HL-60 (cell line): ENCODE data around the gene RRAGD.

Experiments
- DNase-seq, 2 experiments: peaks; one replicate each; pipeline ENCODE4 v3.0.0-alpha.2; 2010 to 2020; ENCODE audit warnings: low read depth in 1 of 2, low spot score in 1 of 2
- H3K27ac ChIP-seq: fragments of 250-450 bp; sonication (Bioruptor Pico); replicated peaks from 2 replicates; pipeline ENCODE4 v1.5.1; 2020; ENCODE audit warnings: mild to moderate bottlenecking, moderate library complexity
- H3K27me3 ChIP-seq: fragments of 250-450 bp; sonication (Bioruptor Pico); 2 replicates; pipeline ENCODE4 v1.5.1; 2021; ENCODE audit warnings: mild to moderate bottlenecking, moderate library complexity; ENCODE audit not compliant: insufficient read depth, poor library complexity, severe bottlenecking
- H3K4me3 ChIP-seq: replicated peaks from 2 replicates; pipeline ENCODE4 v1.5.1; 2011; ENCODE audit warnings: mild to moderate bottlenecking, control low read depth, low read length; ENCODE audit not compliant: insufficient read depth
- GABPA ChIP-seq: IDR thresholded peaks from 2 replicates; pipeline ENCODE4 v1.6.1; 2012; ENCODE audit warnings: low read depth
- POLR2AphosphoS5 ChIP-seq: IDR thresholded peaks from 2 replicates; pipeline ENCODE4 v1.6.1; 2012; ENCODE audit warnings: low read depth
- SPI1 ChIP-seq: IDR thresholded peaks from 2 replicates; pipeline ENCODE4 v1.6.1; 2012; ENCODE audit warnings: low read depth, mild to moderate bottlenecking, borderline replicate concordance
- TF ChIP-seq, protein P1 (sequence below): IDR thresholded peaks from one replicate; pipeline ENCODE4 v1.5.1; 2011; ENCODE audit warnings: low read length, control low read depth, inconsistent platforms; ENCODE audit not compliant: insufficient read depth
- TF ChIP-seq, protein P2 (sequence below): IDR thresholded peaks from 2 replicates; pipeline ENCODE4 v1.6.1; 2012; ENCODE audit warnings: low read depth; ENCODE audit not compliant: insufficient replicate concordance

The RRAGD gene

DNA sequence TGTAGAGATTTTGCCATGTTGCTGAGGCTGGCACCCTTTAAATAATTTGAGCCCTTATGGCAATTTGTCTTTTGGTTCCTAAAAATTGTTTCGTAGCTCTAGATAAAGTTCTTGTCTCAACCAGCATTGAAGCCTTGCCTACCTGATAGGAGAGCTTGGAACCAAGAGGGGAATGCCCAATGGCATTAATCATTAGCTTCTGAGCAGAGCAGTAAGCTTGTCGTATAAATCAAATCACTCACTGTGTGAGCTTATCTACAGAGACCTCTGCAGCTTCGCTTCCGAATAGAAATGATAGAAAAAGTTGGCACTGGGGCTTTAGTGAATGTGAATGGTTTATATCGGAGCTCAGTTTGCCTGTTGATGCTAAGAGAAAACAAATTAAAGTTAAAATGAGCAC, 31.6 kb upstream of the RRAGD start:
- Histone ChIP-seq H3K4me3 (no peak overlapping the region), H3K27ac (no peak overlapping the region), H3K27me3 (no peaks in the 10 kb centered on the region)
- no peak for DNase-seq
- TF ChIP-seq GABPA (no peak), SPI1 (no peak), POLR2AphosphoS5 (no peak)
- TF ChIP-seq, protein P1, sequence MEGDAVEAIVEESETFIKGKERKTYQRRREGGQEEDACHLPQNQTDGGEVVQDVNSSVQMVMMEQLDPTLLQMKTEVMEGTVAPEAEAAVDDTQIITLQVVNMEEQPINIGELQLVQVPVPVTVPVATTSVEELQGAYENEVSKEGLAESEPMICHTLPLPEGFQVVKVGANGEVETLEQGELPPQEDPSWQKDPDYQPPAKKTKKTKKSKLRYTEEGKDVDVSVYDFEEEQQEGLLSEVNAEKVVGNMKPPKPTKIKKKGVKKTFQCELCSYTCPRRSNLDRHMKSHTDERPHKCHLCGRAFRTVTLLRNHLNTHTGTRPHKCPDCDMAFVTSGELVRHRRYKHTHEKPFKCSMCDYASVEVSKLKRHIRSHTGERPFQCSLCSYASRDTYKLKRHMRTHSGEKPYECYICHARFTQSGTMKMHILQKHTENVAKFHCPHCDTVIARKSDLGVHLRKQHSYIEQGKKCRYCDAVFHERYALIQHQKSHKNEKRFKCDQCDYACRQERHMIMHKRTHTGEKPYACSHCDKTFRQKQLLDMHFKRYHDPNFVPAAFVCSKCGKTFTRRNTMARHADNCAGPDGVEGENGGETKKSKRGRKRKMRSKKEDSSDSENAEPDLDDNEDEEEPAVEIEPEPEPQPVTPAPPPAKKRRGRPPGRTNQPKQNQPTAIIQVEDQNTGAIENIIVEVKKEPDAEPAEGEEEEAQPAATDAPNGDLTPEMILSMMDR = no peak
- TF ChIP-seq, protein P2, sequence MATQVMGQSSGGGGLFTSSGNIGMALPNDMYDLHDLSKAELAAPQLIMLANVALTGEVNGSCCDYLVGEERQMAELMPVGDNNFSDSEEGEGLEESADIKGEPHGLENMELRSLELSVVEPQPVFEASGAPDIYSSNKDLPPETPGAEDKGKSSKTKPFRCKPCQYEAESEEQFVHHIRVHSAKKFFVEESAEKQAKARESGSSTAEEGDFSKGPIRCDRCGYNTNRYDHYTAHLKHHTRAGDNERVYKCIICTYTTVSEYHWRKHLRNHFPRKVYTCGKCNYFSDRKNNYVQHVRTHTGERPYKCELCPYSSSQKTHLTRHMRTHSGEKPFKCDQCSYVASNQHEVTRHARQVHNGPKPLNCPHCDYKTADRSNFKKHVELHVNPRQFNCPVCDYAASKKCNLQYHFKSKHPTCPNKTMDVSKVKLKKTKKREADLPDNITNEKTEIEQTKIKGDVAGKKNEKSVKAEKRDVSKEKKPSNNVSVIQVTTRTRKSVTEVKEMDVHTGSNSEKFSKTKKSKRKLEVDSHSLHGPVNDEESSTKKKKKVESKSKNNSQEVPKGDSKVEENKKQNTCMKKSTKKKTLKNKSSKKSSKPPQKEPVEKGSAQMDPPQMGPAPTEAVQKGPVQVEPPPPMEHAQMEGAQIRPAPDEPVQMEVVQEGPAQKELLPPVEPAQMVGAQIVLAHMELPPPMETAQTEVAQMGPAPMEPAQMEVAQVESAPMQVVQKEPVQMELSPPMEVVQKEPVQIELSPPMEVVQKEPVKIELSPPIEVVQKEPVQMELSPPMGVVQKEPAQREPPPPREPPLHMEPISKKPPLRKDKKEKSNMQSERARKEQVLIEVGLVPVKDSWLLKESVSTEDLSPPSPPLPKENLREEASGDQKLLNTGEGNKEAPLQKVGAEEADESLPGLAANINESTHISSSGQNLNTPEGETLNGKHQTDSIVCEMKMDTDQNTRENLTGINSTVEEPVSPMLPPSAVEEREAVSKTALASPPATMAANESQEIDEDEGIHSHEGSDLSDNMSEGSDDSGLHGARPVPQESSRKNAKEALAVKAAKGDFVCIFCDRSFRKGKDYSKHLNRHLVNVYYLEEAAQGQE = no peak

- no peak for DNase-seq
- no peak for TF ChIP-seq SPI1
- TF ChIP-seq, protein P2 = no peak
- TF ChIP-seq, protein P1 = no peak
- TF ChIP-seq POLR2AphosphoS5 = no peak
- no peak for TF ChIP-seq GABPA
- no peaks in the 10 kb centered on the region for H3K27me3 ChIP-seq
- no peak overlapping the region for H3K4me3 ChIP-seq
- H3K27ac ChIP-seq = no peak overlapping the region
Observed at GRCh38 chr6:89440200-89440599, 28.1 kb upstream of the RRAGD start.

GRCh38 chr6:89439014-89439413, 26.9 kb upstream of the RRAGD start:
- DNase-seq = no peak
- no peak overlapping the region for H3K4me3 ChIP-seq
- H3K27me3 ChIP-seq = peaks cover 2% of the 10 kb centered on the region
- TF ChIP-seq GABPA (no peak), POLR2AphosphoS5 (no peak), SPI1 (no peak)
- TF ChIP-seq, protein P2 = no peak
- TF ChIP-seq, protein P1 = no peak
- no peak overlapping the region for H3K27ac ChIP-seq
